Testis (tissue), 2 donors: Measurements from ENCODE around the gene INO80.

Experiments
- CTCF ChIP-seq, 3 experiments: fragments of 450-650 bp in 2 of 3; fragments of 200-600 bp in 1 of 3; sonication (generic) in 1 of 3; IDR thresholded peaks; one replicate each; pipeline ENCODE4 v1.5.1; 2016 to 2019; ENCODE audit warnings: antibody characterized with exemption in 3 of 3, mild to moderate bottlenecking in 2 of 3, moderate library complexity in 1 of 3
- POLR2A ChIP-seq: fragments of 450-650 bp; IDR thresholded peaks from one replicate; pipeline ENCODE4 v1.6.1; 2017; ENCODE audit warnings: antibody characterized with exemption, mild to moderate bottlenecking, moderate library complexity

DNA sequence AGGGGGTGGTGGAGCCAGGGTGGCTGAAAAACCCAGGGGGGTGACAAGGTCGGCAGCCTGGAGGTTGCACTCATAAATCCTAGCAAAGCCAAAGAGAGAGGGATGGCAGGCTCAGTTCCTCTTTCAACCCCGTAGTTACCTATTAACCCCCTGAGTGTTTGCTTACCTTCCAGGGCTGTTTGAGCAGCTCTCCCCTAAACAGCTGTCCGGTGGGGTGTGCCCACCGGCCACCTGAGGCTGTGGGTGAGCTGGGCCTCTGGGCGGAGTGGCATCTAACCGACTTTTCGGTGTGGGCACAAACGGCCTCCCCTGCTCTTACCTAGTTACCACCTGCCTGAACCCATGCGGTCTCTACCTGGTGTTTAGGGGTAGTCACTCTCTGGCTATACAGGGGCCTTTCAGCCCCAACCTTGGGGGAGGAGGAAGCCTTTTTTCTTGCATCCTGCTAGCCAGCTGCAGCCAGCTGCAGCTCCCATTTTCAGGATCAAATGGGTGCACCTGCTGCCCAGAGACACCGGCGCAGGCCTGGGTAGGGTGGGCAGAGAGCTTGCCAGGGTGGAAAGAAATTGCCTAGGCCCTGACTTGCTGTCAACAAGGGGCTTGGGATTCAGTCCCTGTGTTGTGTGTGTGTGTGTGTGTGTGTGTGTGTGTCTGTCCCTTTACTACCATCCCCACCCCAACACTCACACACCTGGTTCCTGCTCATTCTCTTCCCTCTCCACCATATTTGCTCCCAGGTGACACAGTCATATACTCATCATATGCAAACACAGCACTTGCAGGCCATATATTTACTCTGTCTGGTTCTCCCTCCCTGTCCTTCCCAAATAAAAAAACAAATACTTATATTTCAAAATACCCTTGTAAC is 183.2 kb downstream of the INO80 start:
- TF ChIP-seq CTCF (IDR thresholded peaks at IDR 0.05) = no peak
- no peak for TF ChIP-seq POLR2A
